HepG2 (cell line): ENCODE results near the gene MBLAC2. TPM values are rescaled to one million over a fixed set of nuclear protein-coding genes. Genes with fewer than 3 reads are reported as not detected.

Experiments
- AKAP8 ChIP-seq: sonication (generic); formaldehyde crosslinking; IDR thresholded peaks from 2 replicates; pipeline ENCODE4 v1.5.1; 2020; ENCODE audit warnings: mild to moderate bottlenecking, missing genetic modification reagents
- BORCS8-MEF2B ChIP-seq: sonication (generic); formaldehyde crosslinking; IDR thresholded peaks from 2 replicates; pipeline ENCODE4 v1.8.0; 2022; ENCODE audit warnings: mild to moderate bottlenecking, missing genetic modification reagents
- CREB1 ChIP-seq, 2 experiments: fragments of 450-650 bp in 1 of 2; IDR thresholded peaks; 2 replicates each; pipeline ENCODE4 v1.6.1; 2016 to 2017; ENCODE audit warnings: control low read depth in 1 of 2, mild to moderate bottlenecking in 1 of 2, missing compliant biosample characterization in 1 of 2, missing genetic modification characterization in 1 of 2
- IRX3 ChIP-seq: sonication (generic); formaldehyde crosslinking; IDR thresholded peaks from 2 replicates; pipeline ENCODE4 v1.8.1; 2023; ENCODE audit warnings: mild to moderate bottlenecking, low read depth, missing genetic modification reagents, borderline replicate concordance
- NFIB ChIP-seq: sonication (generic); formaldehyde crosslinking; IDR thresholded peaks from 2 replicates; pipeline ENCODE4 v1.9.0; 2021; ENCODE audit warnings: missing genetic modification reagents, mild to moderate bottlenecking, borderline replicate concordance
- ZNF430 ChIP-seq: sonication (generic); formaldehyde crosslinking; IDR thresholded peaks from 2 replicates; pipeline ENCODE4 v1.9.0; 2021; ENCODE audit warnings: mild to moderate bottlenecking, missing genetic modification reagents
- ZNF891 ChIP-seq: sonication (generic); formaldehyde crosslinking; IDR thresholded peaks from 2 replicates; pipeline ENCODE4 v1.5.0; 2020; ENCODE audit warnings: mild to moderate bottlenecking, missing genetic modification reagents
- ZSCAN22 ChIP-seq: sonication (generic); formaldehyde crosslinking; IDR thresholded peaks from 2 replicates; pipeline ENCODE4 v1.4.0; 2020; ENCODE audit warnings: mild to moderate bottlenecking, missing genetic modification reagents
- polyA plus RNA-seq, 8 experiments: library from polyadenylated mRNA; depleted of rRNA in 3 of 8; stranded (reverse) in 7 of 8; unstranded in 1 of 8; fragments of >200 nt; fragmentation: Illumina TruSeq in 4 of 8; extraction: Trizol in 4 of 8; gene quantifications; 2 replicates each; pipeline versions ENCODE4 v1.2.1 to v1.2.3, GENCODE V29; 2011 to 2016; ENCODE audit warnings: low read depth in 4 of 8, missing spikeins in 1 of 8, mixed read lengths in 1 of 8; ENCODE audit not compliant: insufficient read depth in 1 of 8
- total RNA-seq, 5 experiments: library from RNA; depleted of rRNA; stranded (reverse); fragments of >200 nt; fragmentation: Illumina TruSeq; extraction: Trizol; gene quantifications; 2 replicates each; pipeline ENCODE4 v1.2.3, GENCODE V29; 2016; ENCODE audit warnings: low read depth in 1 of 5
- TF ChIP-seq, protein P1 (sequence below): sonication (generic); formaldehyde crosslinking; IDR thresholded peaks from 2 replicates; pipeline ENCODE4 v1.4.0; 2020; ENCODE audit warnings: missing genetic modification reagents
- TF ChIP-seq, protein P2 (sequence below): sonication (generic); formaldehyde crosslinking; IDR thresholded peaks from 2 replicates; pipeline ENCODE4 v1.8.1; 2022; ENCODE audit warnings: low read depth, mild to moderate bottlenecking, missing genetic modification reagents
- TF ChIP-seq, protein P3 (sequence below): sonication (generic); formaldehyde crosslinking; IDR thresholded peaks from 2 replicates; pipeline ENCODE4 v1.5.0; 2020; ENCODE audit warnings: mild to moderate bottlenecking, missing genetic modification reagents, borderline replicate concordance

Gene MBLAC2
- total and polyA plus RNA-seq, 2 of the 13 experiments (the other 11 are each of a cell fraction or from before 2014, with no cell fraction given) = 2.9 to 4.1 TPM

DNA sequence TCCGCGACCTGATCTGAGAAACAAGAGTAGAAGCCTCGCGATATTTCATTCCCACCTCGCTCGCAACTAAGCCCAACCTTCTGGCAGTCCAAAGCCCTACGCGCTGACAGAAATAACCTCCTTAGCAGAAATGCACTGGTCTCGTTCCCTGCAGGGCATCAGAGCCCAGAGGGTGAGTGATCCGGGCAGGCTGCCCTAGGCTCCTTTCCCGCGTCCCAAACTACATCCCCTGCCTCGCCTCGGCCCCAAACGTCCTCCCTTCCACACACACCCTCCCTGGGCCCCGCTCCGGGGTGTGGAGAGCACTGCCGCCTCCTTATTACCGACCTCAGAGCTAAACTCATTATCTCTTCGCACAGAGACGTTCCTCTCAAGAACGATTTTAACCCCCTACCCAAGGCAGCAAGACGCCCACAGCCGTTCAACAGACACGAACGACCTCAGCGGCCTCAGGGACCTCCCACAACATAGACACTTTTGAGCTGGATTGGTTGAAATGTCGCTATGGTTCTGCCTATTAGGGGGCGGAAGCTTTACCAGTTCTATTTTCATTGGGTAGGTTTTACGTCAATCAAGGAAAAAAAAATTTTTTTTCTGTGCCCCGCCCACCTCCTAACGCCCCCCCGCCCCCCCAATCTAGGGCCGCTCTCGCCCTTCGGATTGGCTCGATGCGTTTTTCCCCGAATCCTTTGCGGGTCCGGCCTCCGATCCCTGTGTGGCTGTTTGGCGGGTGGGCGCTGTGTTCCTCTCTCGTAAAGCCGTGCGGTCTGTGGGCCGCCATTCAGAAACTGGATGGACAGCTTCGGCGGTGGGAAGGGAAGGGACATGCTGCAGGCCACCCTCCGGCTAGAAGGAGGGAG is 65.0 kb downstream of the MBLAC2 start, which contains the start of gene CETN3 (continued):
- TF ChIP-seq, protein P1, sequence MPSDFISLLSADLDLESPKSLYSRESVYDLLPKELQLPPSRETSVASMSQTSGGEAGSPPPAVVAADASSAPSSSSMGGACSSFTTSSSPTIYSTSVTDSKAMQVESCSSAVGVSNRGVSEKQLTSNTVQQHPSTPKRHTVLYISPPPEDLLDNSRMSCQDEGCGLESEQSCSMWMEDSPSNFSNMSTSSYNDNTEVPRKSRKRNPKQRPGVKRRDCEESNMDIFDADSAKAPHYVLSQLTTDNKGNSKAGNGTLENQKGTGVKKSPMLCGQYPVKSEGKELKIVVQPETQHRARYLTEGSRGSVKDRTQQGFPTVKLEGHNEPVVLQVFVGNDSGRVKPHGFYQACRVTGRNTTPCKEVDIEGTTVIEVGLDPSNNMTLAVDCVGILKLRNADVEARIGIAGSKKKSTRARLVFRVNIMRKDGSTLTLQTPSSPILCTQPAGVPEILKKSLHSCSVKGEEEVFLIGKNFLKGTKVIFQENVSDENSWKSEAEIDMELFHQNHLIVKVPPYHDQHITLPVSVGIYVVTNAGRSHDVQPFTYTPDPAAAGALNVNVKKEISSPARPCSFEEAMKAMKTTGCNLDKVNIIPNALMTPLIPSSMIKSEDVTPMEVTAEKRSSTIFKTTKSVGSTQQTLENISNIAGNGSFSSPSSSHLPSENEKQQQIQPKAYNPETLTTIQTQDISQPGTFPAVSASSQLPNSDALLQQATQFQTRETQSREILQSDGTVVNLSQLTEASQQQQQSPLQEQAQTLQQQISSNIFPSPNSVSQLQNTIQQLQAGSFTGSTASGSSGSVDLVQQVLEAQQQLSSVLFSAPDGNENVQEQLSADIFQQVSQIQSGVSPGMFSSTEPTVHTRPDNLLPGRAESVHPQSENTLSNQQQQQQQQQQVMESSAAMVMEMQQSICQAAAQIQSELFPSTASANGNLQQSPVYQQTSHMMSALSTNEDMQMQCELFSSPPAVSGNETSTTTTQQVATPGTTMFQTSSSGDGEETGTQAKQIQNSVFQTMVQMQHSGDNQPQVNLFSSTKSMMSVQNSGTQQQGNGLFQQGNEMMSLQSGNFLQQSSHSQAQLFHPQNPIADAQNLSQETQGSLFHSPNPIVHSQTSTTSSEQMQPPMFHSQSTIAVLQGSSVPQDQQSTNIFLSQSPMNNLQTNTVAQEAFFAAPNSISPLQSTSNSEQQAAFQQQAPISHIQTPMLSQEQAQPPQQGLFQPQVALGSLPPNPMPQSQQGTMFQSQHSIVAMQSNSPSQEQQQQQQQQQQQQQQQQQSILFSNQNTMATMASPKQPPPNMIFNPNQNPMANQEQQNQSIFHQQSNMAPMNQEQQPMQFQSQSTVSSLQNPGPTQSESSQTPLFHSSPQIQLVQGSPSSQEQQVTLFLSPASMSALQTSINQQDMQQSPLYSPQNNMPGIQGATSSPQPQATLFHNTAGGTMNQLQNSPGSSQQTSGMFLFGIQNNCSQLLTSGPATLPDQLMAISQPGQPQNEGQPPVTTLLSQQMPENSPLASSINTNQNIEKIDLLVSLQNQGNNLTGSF = no peak
- TF ChIP-seq IRX3 (CRISPR knock-in tag) (peak; percentile 88; the same call in 1 of the 2 replicates), BORCS8-MEF2B (peak; percentile 86), CREB1 (IDR thresholded peaks at IDR 0.05) (peak; percentile 39; the same call in 1 of the 2 replicates), CREB1 (CRISPR knock-in tag; IDR thresholded peaks at IDR 0.05) (peak; percentile 67), ZNF430 (CRISPR knock-in tag) (no peak), ZNF891 (CRISPR knock-in tag) (no peak), ZSCAN22 (CRISPR knock-in tag) (no peak), NFIB (CRISPR knock-in tag) (no peak), AKAP8 (no peak)
- TF ChIP-seq, protein P2, sequence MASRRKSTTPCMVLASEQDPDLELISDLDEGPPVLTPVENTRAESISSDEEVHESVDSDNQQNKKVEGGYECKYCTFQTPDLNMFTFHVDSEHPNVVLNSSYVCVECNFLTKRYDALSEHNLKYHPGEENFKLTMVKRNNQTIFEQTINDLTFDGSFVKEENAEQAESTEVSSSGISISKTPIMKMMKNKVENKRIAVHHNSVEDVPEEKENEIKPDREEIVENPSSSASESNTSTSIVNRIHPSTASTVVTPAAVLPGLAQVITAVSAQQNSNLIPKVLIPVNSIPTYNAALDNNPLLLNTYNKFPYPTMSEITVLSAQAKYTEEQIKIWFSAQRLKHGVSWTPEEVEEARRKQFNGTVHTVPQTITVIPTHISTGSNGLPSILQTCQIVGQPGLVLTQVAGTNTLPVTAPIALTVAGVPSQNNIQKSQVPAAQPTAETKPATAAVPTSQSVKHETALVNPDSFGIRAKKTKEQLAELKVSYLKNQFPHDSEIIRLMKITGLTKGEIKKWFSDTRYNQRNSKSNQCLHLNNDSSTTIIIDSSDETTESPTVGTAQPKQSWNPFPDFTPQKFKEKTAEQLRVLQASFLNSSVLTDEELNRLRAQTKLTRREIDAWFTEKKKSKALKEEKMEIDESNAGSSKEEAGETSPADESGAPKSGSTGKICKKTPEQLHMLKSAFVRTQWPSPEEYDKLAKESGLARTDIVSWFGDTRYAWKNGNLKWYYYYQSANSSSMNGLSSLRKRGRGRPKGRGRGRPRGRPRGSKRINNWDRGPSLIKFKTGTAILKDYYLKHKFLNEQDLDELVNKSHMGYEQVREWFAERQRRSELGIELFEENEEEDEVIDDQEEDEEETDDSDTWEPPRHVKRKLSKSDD (CRISPR knock-in tag) = 0 out of 2 replicates have a peak, but pooled peaks have one; percentile 50
- TF ChIP-seq, protein P3, sequence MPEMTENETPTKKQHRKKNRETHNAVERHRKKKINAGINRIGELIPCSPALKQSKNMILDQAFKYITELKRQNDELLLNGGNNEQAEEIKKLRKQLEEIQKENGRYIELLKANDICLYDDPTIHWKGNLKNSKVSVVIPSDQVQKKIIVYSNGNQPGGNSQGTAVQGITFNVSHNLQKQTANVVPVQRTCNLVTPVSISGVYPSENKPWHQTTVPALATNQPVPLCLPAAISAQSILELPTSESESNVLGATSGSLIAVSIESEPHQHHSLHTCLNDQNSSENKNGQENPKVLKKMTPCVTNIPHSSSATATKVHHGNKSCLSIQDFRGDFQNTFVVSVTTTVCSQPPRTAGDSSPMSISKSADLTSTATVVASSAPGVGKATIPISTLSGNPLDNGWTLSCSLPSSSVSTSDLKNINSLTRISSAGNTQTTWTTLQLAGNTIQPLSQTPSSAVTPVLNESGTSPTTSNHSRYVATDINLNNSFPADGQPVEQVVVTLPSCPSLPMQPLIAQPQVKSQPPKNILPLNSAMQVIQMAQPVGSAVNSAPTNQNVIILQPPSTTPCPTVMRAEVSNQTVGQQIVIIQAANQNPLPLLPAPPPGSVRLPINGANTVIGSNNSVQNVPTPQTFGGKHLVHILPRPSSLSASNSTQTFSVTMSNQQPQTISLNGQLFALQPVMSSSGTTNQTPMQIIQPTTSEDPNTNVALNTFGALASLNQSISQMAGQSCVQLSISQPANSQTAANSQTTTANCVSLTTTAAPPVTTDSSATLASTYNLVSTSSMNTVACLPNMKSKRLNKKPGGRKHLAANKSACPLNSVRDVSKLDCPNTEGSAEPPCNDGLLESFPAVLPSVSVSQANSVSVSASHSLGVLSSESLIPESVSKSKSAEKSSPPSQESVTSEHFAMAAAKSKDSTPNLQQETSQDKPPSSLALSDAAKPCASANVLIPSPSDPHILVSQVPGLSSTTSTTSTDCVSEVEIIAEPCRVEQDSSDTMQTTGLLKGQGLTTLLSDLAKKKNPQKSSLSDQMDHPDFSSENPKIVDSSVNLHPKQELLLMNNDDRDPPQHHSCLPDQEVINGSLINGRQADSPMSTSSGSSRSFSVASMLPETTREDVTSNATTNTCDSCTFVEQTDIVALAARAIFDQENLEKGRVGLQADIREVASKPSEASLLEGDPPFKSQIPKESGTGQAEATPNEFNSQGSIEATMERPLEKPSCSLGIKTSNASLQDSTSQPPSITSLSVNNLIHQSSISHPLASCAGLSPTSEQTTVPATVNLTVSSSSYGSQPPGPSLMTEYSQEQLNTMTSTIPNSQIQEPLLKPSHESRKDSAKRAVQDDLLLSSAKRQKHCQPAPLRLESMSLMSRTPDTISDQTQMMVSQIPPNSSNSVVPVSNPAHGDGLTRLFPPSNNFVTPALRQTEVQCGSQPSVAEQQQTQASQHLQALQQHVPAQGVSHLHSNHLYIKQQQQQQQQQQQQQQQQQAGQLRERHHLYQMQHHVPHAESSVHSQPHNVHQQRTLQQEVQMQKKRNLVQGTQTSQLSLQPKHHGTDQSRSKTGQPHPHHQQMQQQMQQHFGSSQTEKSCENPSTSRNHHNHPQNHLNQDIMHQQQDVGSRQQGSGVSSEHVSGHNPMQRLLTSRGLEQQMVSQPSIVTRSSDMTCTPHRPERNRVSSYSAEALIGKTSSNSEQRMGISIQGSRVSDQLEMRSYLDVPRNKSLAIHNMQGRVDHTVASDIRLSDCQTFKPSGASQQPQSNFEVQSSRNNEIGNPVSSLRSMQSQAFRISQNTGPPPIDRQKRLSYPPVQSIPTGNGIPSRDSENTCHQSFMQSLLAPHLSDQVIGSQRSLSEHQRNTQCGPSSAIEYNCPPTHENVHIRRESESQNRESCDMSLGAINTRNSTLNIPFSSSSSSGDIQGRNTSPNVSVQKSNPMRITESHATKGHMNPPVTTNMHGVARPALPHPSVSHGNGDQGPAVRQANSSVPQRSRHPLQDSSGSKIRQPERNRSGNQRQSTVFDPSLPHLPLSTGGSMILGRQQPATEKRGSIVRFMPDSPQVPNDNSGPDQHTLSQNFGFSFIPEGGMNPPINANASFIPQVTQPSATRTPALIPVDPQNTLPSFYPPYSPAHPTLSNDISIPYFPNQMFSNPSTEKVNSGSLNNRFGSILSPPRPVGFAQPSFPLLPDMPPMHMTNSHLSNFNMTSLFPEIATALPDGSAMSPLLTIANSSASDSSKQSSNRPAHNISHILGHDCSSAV (CRISPR knock-in tag) = no peak
